Measurements from ENCODE around the gene PTGR3. TPM values are rescaled to one million over a fixed set of nuclear protein-coding genes. Genes with fewer than 3 reads are reported as not detected.

Gene PTGR3
- total RNA-seq, 1 experiment from 2014 or later, result 1.6 TPM

GRCh38 chr18:75246721-75247610 is 38.0 kb upstream of the PTGR3 start:
- Histone ChIP-seq H2BK20ac (ENCODE audit: low read depth, low read length, poor library complexity, severe bottlenecking) (no peak overlapping the region), H4K8ac (replicated peaks; ENCODE audit: insufficient read length, low read depth, low read length) (no peak overlapping the region), H3K4me1 (ENCODE audit: insufficient read depth, low read length) (no peaks in the 10 kb centered on the region), H4K5ac (ENCODE audit: insufficient read length, low read depth, low read length) (no peak overlapping the region), H2AFZ (ENCODE audit: low read length) (no peak overlapping the region), H3K79me1 (ENCODE audit: insufficient read depth, low read depth, low read length, poor library complexity, severe bottlenecking) (no peaks in the 10 kb centered on the region), H3K79me2 (ENCODE audit: insufficient read depth, low read length) (no peaks in the 10 kb centered on the region), H3K56ac (ENCODE audit: insufficient read length, low read depth, low read length) (no peak overlapping the region), H3K14ac (ENCODE audit: insufficient read depth, low read length) (no peak overlapping the region), H3K9me3 (ENCODE audit: control insufficient read depth, low read depth, low read length) (no peaks in the 10 kb centered on the region), H3K18ac (ENCODE audit: insufficient read length, low read depth, low read length) (no peak overlapping the region), H3T11ph (ENCODE audit: low read length) (no peak overlapping the region), H2BK15ac (ENCODE audit: low read depth, low read length) (no peak overlapping the region), H3K9ac (ENCODE audit: extremely low read depth, insufficient read length, low read length) (no peak overlapping the region), H3K4me2 (ENCODE audit: insufficient read depth, insufficient read length, low read length) (no peak overlapping the region), H2BK120ac (ENCODE audit: low read depth, low read length, poor library complexity, severe bottlenecking) (no peak overlapping the region), H3K27ac (ENCODE audit: insufficient read length, low read depth, low read length) (no peak overlapping the region), H3K23ac (ENCODE audit: insufficient read length, low read depth, low read length) (no peak overlapping the region), H4K91ac (ENCODE audit: insufficient read length, low read depth, low read length) (no peak overlapping the region), H3K23me2 (ENCODE audit: insufficient read length, low read depth, low read length, poor library complexity, severe bottlenecking) (no peaks in the 10 kb centered on the region), H2BK5ac (ENCODE audit: insufficient read length, low read length) (no peak overlapping the region), H2AK5ac (ENCODE audit: insufficient read length, low read length) (no peak overlapping the region), H2BK12ac (ENCODE audit: insufficient read length, low read depth, low read length) (no peak overlapping the region), H4K20me1 (ENCODE audit: control insufficient read depth, insufficient read depth, insufficient read length) (no peaks in the 10 kb centered on the region), H3K27me3 (ENCODE audit: insufficient read depth, low read length) (no peaks in the 10 kb centered on the region), H3K4ac (ENCODE audit: low read depth, low read length) (no peak overlapping the region)
- H3K4me1 Mint-ChIP-seq, result no peaks in the 10 kb centered on the region
- H3K36me3 Mint-ChIP-seq (ENCODE audit: insufficient read depth in 1 of 3, low read depth in 3 of 3), result no peaks in the 10 kb centered on the region
- H3K27ac Mint-ChIP-seq, result no peak overlapping the region
- TF ChIP-seq, protein P1, sequence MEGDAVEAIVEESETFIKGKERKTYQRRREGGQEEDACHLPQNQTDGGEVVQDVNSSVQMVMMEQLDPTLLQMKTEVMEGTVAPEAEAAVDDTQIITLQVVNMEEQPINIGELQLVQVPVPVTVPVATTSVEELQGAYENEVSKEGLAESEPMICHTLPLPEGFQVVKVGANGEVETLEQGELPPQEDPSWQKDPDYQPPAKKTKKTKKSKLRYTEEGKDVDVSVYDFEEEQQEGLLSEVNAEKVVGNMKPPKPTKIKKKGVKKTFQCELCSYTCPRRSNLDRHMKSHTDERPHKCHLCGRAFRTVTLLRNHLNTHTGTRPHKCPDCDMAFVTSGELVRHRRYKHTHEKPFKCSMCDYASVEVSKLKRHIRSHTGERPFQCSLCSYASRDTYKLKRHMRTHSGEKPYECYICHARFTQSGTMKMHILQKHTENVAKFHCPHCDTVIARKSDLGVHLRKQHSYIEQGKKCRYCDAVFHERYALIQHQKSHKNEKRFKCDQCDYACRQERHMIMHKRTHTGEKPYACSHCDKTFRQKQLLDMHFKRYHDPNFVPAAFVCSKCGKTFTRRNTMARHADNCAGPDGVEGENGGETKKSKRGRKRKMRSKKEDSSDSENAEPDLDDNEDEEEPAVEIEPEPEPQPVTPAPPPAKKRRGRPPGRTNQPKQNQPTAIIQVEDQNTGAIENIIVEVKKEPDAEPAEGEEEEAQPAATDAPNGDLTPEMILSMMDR (conservative IDR thresholded peaks at IDR 0.05), result no peak
- H3K27me3 Mint-ChIP-seq (ENCODE audit: low read depth), result no peaks in the 10 kb centered on the region
- DNase-seq, result no peak
- H3K9me3 Mint-ChIP-seq, result no peaks in the 10 kb centered on the region; a peak in 1 of 5 replicates
- no CpG with 5 or more reads among the region's 10 CpGs for WGBS (ENCODE audit: extremely low coverage, insufficient read length, low lambda C conversion rate)
- no peak overlapping the region for H3K4me3 Mint-ChIP-seq
